Ecto neural progenitor cell (in vitro differentiated cells): ENCODE measurements around the gene LILRB2.
"Not testable (repeated sequence)": the region's sequence is repeated elsewhere in the genome, so short reads cannot be mapped to it uniquely, and the experiment has no call there.

Experiments
- DNase-seq: peaks from one replicate; pipeline ENCODE4 v3.0.0-alpha.2; 2018; ENCODE audit warnings: low spot score

The LILRB2 gene

DNA sequence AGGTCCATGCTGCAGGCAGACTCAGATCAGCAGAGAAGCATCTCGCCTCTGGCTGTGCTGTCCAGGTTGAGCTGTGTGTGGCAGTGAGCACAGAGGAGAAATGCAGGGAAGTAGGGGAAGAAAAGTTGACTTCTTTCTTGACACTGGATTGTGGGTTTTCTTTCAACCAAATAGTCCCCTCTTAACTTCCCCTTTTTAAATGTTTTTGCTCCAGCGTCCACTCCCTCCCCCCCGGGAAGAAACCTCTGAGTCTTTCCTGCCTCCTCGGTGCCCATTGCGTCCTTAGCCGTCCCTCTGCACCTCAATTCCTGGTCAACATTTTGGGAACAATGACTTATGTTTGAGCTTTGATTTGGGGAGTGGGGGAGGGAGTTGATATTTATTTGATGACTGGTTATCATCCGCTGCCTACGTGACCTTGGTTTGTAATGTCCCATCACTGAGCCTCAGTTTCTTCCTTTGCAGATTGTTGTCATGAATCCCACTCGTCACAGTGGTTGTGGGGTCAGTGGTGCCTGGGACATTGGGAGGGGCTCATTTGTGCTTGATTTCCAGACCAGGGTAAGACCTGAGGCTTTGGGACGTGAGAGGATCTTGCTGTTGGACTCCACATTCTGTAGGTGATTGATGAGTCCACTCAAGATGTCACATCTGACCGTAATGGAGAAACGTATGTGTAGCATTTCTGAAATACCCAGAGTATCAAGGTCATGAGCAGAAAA is at the start of gene LILRB2:
Gene LILRB2 (minus strand): TSS at position 104 of the 722 bp plus-strand sequence. CDS start 614 bp downstream, outside the sequence.
- DNase-seq, result no peak

DNA sequence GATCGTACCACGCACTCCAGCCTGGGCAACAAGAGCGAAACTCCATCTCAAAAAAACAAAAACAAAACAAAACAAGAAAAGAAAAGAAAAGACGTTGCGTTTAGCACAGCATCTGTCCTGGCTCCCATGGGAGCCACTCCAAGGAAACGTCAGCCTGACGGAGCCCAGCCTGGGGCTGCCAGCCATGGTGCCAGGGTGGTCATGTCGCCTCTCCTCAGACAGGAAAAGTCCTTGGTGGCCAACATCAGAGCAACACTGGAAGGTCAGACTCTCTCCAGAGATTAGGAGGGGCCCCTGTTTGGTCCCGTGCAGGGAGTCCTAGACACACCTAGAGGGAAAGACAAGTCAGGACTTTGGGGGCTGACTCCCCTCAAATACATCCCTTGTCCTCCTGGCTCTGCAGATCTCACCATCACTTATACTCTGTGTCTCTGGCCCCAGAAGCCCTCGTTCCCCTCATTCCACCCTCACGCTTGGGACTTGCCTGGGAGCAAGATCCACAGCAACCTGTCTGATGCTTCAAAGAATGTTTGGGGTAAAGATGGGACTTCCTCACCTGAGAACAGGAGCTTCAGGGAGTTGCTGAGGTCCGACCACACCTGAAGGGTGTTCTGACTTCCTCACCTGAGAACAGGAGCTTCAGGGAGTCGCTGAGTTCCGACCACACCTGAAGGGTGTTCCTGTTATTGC is 48.7 kb upstream of the LILRB2 start:
- no peak for DNase-seq

DNA sequence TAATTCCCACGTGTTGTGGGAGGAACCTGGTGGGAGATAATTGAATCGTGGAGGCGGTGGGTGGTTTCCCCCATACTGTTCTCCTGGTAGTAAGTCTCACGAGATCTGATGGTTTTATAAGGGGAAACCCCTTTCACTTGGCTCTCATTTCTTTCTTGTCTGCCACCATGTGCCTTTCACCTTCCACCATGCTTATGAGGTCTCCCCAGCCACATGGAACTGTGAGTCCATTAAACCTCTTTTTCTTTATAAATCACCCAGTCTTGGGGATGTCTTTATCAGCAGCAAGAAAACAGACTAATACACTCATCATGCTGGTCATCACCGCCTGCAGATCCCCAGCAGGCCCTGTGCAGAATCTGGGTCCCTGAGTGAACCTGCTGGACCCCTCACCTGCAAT is 47.9 kb upstream of the LILRB2 start:
- DNase-seq, result not testable (repeated sequence)

GRCh38 chr19:54325631-54326030 is 44.7 kb upstream of the LILRB2 start:
- no peak for DNase-seq

GRCh38 chr19:54325194-54325621 is 44.3 kb upstream of the LILRB2 start:
- no peak for DNase-seq

DNA sequence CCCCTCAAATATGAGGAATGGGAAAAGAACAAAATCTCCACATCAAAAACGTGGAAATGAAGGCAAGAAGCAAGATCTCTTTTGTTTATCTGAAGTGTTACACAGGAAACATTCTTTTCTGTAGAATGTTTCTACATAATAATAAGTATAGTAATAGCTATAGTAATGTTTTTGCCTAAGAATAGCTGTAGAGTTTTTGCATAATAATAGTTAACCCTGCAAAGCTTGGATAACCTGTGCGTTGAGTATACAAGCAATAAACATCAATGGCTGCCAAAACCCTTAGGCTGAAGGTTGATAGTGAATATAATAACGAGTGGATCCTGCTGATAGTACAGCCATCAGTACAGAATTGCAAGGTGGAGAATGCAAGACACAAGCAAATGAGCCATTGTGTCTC is 43.2 kb upstream of the LILRB2 start:
- no peak for DNase-seq

DNA sequence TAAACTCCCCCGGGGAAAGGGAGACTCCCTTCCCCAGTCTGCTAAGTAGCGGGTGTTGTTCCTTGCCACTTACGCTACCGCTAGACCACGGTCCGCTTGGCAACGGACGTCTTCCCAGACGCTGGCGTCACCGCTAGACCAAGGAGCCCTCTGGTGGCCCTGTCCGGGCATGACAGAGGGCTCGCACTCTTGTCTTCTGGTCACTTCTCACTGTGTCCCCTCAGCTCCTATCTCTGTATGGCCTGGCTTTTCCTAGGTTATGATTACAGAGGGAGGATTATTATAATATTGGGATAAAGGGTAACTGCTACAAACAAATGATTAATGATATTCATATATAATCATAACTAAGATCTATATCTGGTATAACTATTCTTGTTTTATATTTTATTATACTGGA is 42.0 kb upstream of the LILRB2 start:
- DNase-seq, result not testable (repeated sequence)

DNA sequence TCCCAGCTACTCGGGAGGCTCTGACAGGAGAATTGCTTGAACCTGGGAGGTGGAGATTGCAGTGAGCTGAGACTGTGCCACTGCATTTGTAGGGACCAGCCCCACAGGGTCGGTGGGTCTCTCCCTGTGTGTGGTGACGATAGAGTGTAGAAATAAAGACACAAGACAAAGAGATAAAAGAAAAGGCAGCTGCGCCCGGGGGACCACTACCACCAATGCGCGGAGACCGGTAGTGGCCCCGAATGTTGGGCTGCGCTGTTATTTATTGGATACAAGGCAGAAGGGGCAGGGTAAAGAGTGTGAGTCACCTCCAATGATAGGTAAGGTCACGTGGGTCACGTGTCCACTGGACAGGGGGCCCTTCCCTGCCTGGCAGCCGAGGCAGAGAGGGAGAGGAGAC is 41.4 kb upstream of the LILRB2 start:
- not testable (repeated sequence) for DNase-seq

- DNase-seq, result no peak
Measured at GRCh38 chr19:54319892-54320670, 39.2 kb upstream of the LILRB2 start.

GRCh38 chr19:54319049-54319448 is 38.1 kb upstream of the LILRB2 start:
- no peak for DNase-seq

DNA sequence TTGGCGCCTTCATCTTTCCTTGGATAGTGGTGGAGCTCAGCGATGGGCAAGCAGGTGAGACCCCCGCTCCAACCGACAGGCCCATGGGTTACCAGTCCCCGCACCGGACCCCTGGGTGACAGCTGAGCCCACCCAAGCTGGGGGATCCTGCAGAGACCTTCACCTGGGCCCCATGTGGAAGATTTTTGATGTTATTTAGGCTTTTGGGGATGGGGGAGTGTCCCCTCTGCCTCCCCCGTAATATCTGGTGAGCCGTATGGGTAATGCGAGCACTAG is 37.0 kb upstream of the LILRB2 start:
- no peak for DNase-seq

DNA sequence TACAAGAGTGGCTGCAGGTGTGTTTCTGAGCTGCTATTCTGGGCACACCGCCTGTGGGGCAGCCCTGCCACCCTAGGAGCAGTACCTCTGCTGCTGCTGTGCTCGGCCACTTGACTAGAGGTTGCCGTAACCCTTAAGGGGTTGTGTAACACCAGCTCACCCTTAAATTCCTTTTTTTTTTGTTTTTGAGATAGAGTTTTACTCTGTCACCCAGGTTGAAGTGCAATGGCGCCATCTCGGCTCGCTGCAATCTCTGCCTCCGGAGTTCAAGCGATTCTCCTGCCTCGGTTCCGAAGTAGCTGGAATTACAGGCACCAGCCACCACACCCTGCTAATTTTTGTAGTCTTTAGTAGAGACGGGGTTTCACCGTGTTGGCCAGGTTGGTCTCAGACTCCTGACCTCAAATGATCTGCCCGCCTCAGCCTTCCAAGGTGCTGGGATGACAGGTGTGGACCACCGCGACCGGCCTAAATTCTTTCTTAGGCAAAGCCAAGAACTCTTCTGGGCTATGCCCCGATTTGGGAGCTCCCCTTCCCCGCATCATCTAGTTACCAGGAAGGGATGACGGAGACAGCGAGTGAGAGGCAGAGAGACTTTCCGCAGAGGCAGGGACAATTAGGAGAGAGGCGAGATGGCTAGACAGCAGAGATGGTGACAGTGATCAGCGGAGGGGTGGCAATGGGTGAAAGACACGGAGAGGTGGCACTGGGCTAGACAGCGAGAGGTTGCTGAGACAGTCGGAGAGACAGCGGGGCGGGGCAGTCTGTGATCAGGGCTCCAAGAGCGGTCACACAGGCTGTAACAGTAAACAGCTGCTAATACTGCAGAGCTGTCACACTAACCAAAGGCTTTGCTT is 36.4 kb upstream of the LILRB2 start:
- no peak for DNase-seq

DNA sequence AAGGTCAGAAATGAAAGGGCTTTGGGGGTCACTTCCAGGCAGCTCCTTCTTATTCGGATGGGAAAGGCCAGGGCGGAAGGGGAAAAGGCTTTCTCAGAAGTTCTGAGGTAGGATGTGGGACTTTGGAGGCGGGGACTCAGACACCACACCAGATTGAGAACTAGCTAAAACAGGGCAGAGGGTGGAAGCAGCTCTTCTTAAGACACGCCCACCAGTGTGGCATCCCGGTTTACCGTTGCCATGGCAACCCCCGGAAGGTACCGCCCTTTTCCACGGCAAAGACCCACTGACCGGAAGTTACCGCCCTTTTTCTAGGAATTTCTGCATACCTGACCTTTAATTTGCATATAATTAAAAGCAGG is 35.8 kb upstream of the LILRB2 start:
- no peak for DNase-seq

- DNase-seq, result no peak
Measured at GRCh38 chr19:54315956-54316355, 35.0 kb upstream of the LILRB2 start.

GRCh38 chr19:54312436-54313377 is 31.8 kb upstream of the LILRB2 start, which contains the start of gene LILRA5:
TSS of gene LILRA5 (minus strand) at chr19:54313166. CDS start at chr19:54313019, 147 bp downstream.
- no peak for DNase-seq

DNA sequence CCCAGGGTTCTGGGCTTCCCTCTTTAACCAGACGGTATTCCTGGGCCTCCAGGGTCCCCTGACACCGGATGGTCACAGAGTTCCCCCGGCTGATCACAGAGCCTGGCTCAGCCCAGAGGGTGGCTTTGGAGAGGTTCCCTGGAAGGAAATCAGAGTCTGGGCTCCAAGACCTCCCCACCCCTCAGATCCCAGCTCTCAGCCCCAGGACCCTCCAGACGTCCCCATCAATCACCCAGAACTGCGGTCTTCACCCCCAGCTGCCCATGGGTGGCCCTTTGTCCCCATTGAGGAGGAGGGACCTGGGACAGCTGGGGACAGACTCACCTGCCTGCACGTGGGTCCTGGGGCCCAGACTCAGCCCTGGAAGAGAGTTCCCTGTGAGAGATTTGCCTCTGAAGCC is 31.1 kb upstream of the LILRB2 start:
- DNase-seq, result no peak

DNA sequence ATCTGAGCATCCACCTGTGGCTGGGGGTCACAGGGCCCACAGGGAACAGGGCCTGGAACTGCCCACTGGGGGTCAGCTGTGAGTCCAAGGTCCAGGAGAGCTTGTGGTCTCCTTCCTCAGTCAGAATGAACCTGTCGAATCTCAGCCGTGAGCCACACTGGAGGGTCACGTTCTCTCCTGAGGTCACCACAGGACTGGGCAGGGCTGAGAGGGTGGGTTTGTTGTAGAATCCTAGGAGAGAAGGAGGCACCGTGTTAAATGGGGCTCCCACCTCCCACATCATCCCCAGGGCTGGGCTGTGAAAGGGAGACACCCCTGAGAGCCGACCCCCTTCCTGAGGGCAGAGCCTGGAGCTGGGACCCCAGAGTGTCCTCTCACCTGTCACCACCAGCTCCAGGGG is 30.6 kb upstream of the LILRB2 start:
- no peak for DNase-seq

- no peak for DNase-seq
Measured at GRCh38 chr19:54310543-54310942, 29.6 kb upstream of the LILRB2 start.

GRCh38 chr19:54309811-54310210 is 28.9 kb upstream of the LILRB2 start:
- DNase-seq, result no peak

- no peak for DNase-seq
Measured at GRCh38 chr19:54307389-54308020, 26.6 kb upstream of the LILRB2 start.

GRCh38 chr19:54305141-54305540 is 24.2 kb upstream of the LILRB2 start:
- no peak for DNase-seq
